ENCODE data around the gene NOVA2.

NOVA2 gene

DNA sequence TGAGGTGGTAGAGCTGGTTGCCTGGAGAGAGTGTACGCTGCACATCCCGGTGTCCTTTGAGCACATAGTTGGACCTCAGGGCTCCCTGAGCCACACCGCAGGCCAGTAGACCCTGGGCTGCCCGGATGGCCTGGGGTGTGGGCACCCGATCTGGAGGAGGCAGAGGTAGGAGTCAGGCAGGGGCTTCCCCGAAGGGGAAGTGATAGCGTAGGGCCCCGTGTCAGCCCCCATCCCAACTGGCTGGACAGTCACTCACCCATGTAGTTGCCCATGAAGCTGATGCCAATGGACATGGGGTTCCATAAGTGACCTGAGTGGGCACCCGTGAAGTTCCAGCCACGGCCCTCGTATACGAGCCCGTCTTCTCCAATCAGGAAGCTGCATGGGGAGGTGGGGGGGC is 45.6 kb upstream of the NOVA2 start:
- TF ChIP-seq ZFP3 (CRISPR knock-in tag; IDR thresholded peaks at IDR 0.05), result no peak
- no peak for TF ChIP-seq ZNF70 (CRISPR knock-in tag; IDR thresholded peaks at IDR 0.05)
- TF ChIP-seq ESRRG (CRISPR knock-in tag; IDR thresholded peaks at IDR 0.05), result no peak
- no peak for TF ChIP-seq ZNF565 (CRISPR knock-in tag; conservative IDR thresholded peaks at IDR 0.05; ENCODE audit: low read depth)
- TF ChIP-seq ARNTL (CRISPR knock-in tag; IDR thresholded peaks at IDR 0.05; ENCODE audit: borderline replicate concordance, low read depth), result no peak
- TF ChIP-seq, protein P1, sequence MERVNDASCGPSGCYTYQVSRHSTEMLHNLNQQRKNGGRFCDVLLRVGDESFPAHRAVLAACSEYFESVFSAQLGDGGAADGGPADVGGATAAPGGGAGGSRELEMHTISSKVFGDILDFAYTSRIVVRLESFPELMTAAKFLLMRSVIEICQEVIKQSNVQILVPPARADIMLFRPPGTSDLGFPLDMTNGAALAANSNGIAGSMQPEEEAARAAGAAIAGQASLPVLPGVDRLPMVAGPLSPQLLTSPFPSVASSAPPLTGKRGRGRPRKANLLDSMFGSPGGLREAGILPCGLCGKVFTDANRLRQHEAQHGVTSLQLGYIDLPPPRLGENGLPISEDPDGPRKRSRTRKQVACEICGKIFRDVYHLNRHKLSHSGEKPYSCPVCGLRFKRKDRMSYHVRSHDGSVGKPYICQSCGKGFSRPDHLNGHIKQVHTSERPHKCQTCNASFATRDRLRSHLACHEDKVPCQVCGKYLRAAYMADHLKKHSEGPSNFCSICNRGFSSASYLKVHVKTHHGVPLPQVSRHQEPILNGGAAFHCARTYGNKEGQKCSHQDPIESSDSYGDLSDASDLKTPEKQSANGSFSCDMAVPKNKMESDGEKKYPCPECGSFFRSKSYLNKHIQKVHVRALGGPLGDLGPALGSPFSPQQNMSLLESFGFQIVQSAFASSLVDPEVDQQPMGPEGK (CRISPR knock-in tag; IDR thresholded peaks at IDR 0.05; ENCODE audit: borderline replicate concordance), result no peak
- TF ChIP-seq OSR1 (CRISPR knock-in tag; IDR thresholded peaks at IDR 0.05), result no peak
- TF ChIP-seq, protein P2, sequence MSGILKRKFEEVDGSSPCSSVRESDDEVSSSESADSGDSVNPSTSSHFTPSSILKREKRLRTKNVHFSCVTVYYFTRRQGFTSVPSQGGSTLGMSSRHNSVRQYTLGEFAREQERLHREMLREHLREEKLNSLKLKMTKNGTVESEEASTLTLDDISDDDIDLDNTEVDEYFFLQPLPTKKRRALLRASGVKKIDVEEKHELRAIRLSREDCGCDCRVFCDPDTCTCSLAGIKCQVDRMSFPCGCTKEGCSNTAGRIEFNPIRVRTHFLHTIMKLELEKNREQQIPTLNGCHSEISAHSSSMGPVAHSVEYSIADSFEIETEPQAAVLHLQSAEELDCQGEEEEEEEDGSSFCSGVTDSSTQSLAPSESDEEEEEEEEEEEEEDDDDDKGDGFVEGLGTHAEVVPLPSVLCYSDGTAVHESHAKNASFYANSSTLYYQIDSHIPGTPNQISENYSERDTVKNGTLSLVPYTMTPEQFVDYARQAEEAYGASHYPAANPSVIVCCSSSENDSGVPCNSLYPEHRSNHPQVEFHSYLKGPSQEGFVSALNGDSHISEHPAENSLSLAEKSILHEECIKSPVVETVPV (CRISPR knock-in tag; IDR thresholded peaks at IDR 0.05), result no peak
- no peak for ATAC-seq

- TF ChIP-seq TOX (CRISPR knock-in tag; IDR thresholded peaks at IDR 0.05; ENCODE audit: borderline replicate concordance) (no peak), CSDC2 (CRISPR knock-in tag; IDR thresholded peaks at IDR 0.05) (no peak), ZFP30 (CRISPR knock-in tag; IDR thresholded peaks at IDR 0.05) (no peak), POU6F1 (CRISPR knock-in tag; IDR thresholded peaks at IDR 0.05; ENCODE audit: borderline replicate concordance, low read depth) (no peak), SNAI2 (CRISPR knock-in tag; IDR thresholded peaks at IDR 0.05) (no peak), ARNTL (CRISPR knock-in tag; IDR thresholded peaks at IDR 0.05; ENCODE audit: borderline replicate concordance, low read depth) (no peak)
- TF ChIP-seq, protein P3, sequence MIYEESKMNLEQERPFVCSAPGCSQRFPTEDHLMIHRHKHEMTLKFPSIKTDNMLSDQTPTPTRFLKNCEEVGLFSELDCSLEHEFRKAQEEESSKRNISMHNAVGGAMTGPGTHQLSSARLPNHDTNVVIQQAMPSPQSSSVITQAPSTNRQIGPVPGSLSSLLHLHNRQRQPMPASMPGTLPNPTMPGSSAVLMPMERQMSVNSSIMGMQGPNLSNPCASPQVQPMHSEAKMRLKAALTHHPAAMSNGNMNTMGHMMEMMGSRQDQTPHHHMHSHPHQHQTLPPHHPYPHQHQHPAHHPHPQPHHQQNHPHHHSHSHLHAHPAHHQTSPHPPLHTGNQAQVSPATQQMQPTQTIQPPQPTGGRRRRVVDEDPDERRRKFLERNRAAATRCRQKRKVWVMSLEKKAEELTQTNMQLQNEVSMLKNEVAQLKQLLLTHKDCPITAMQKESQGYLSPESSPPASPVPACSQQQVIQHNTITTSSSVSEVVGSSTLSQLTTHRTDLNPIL (CRISPR knock-in tag; IDR thresholded peaks at IDR 0.05; ENCODE audit: low read depth), result no peak
- TF ChIP-seq, protein P1 (CRISPR knock-in tag; IDR thresholded peaks at IDR 0.05; ENCODE audit: borderline replicate concordance), result no peak
- no peak for ATAC-seq
These were observed 45.1 kb upstream of the NOVA2 start for GRCh38 chr19:46018729-46019251.

- TF ChIP-seq RARB (CRISPR knock-in tag; IDR thresholded peaks at IDR 0.05), result no peak
- ATAC-seq, result no peak
These were observed 44.4 kb upstream of the NOVA2 start for GRCh38 chr19:46017874-46018675.

DNA sequence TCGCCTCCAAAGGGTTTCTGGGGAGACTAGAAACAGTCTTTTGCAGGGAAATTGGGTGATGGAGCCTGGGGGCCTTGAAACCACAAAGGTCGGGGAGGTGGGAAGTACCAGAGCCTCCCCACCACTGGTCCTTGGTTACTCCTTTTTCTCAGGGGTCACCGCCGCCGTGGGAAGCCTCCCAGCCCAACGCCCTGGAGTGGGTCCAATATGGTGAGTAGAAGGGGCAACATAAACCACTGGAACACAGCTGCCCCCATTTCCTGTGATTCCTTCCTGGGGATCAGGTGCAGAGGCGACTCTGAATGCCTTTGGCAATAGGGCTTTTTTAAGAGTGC is 43.4 kb upstream of the NOVA2 start:
- no peak for ATAC-seq
- no peak for TF ChIP-seq POU6F1 (CRISPR knock-in tag; IDR thresholded peaks at IDR 0.05; ENCODE audit: borderline replicate concordance, low read depth)
- TF ChIP-seq, protein P3 (CRISPR knock-in tag; IDR thresholded peaks at IDR 0.05; ENCODE audit: low read depth), result no peak
- no peak for TF ChIP-seq PPARA (CRISPR knock-in tag; IDR thresholded peaks at IDR 0.05; ENCODE audit: borderline replicate concordance)
- TF ChIP-seq ZFP30 (CRISPR knock-in tag; IDR thresholded peaks at IDR 0.05), result no peak
- no peak for TF ChIP-seq TCF4 (CRISPR knock-in tag; IDR thresholded peaks at IDR 0.05; ENCODE audit: borderline replicate concordance)
- TF ChIP-seq SNAI2 (CRISPR knock-in tag; IDR thresholded peaks at IDR 0.05), result no peak
- TF ChIP-seq ARNTL (CRISPR knock-in tag; IDR thresholded peaks at IDR 0.05; ENCODE audit: borderline replicate concordance, low read depth), result no peak
- TF ChIP-seq TOX (CRISPR knock-in tag; IDR thresholded peaks at IDR 0.05; ENCODE audit: borderline replicate concordance), result no peak
- no peak for TF ChIP-seq ISL1 (CRISPR knock-in tag; IDR thresholded peaks at IDR 0.05)
- no peak for TF ChIP-seq ZNF8 (CRISPR knock-in tag; IDR thresholded peaks at IDR 0.05)
- no peak for TF ChIP-seq ZFP3 (CRISPR knock-in tag; IDR thresholded peaks at IDR 0.05)
- no peak for TF ChIP-seq GLIS3 (CRISPR knock-in tag; IDR thresholded peaks at IDR 0.05)
- no peak for TF ChIP-seq BACH2 (CRISPR knock-in tag; IDR thresholded peaks at IDR 0.05; ENCODE audit: borderline replicate concordance)
- TF ChIP-seq RARB (CRISPR knock-in tag; IDR thresholded peaks at IDR 0.05), result no peak
- TF ChIP-seq ESRRG (CRISPR knock-in tag; IDR thresholded peaks at IDR 0.05), result no peak
- TF ChIP-seq, protein P2 (CRISPR knock-in tag; IDR thresholded peaks at IDR 0.05), result no peak

Measured in SK-N-SH treated with all-trans-retinoic acid at 6 μM for 48 hours (cell line).